H1 (cell line): ENCODE results near the gene ULBP3. TPM values are rescaled to one million over a fixed set of nuclear protein-coding genes. Genes with fewer than 3 reads are reported as not detected.

Experiments
- CTCF ChIA-PET: fragments of 300-600 bp; sonication (Branson Sonifier 250); formaldehyde crosslinking; loops from one replicate; lab custom pipeline; 2021; ENCODE audit not compliant: partially characterized antibody; lab: Charles Lee
- POLR2A ChIA-PET: fragments of 300-600 bp; sonication (Branson Sonifier 250); formaldehyde crosslinking; loops from one replicate; lab custom pipeline; 2021; ENCODE audit warnings: inconsistent platforms; ENCODE audit not compliant: partially characterized antibody; lab: Charles Lee
- DNase-seq, 2 experiments: peaks; one replicate each; pipeline versions ENCODE4 v3.0.0 to v3.0.0-alpha.2; 2010 to 2022; ENCODE audit warnings: low spot score in 2 of 2, low read depth in 1 of 2, mixed read lengths in 1 of 2
- FAIRE-seq: peaks from 2 replicates; lab custom pipeline; 2011; peaks lifted over from hg19 to GRCh38; lab: Jason Lieb, UNC
- H2AFZ ChIP-seq: 2 replicates; pipeline ENCODE4 v1.8.1; 2012; ENCODE audit warnings: low read length, inconsistent platforms
- H2AK5ac ChIP-seq: 2 replicates; pipeline ENCODE4 v1.6.1; 2013; ENCODE audit warnings: low read depth, low read length
- H2BK120ac ChIP-seq: replicated peaks from 2 replicates; pipeline ENCODE3; 2013; ENCODE audit warnings: low read depth, low read length, inconsistent platforms
- H2BK12ac ChIP-seq: 2 replicates; pipeline ENCODE4 v1.6.1; 2013; ENCODE audit warnings: low read depth, low read length
- H2BK15ac ChIP-seq: 2 replicates; pipeline ENCODE4 v1.6.1; 2013; ENCODE audit warnings: low read length
- H2BK20ac ChIP-seq: 2 replicates; pipeline ENCODE4 v1.6.1; 2013; ENCODE audit warnings: low read length
- H2BK5ac ChIP-seq: 2 replicates; pipeline ENCODE4 v1.6.1; 2013; ENCODE audit warnings: low read depth, low read length
- H3K14ac ChIP-seq: 2 replicates; pipeline ENCODE4 v1.6.1; 2013; ENCODE audit warnings: inconsistent platforms; ENCODE audit not compliant: insufficient read length
- H3K18ac ChIP-seq: 2 replicates; pipeline ENCODE4 v1.6.1; 2013; ENCODE audit warnings: low read length; ENCODE audit errors: extremely low read depth
- H3K23ac ChIP-seq: 2 replicates; pipeline ENCODE4 v1.6.1; 2013; ENCODE audit warnings: inconsistent platforms; ENCODE audit not compliant: insufficient read length
- H3K23me2 ChIP-seq: 2 replicates; pipeline ENCODE4 v1.6.1; 2013; ENCODE audit warnings: low read depth, low read length
- H3K27ac ChIP-seq: 2 replicates; pipeline ENCODE4 v1.6.1; 2011; ENCODE audit warnings: low read depth, low read length, inconsistent platforms
- H3K27me3 ChIP-seq, 4 experiments: replicated peaks in 1 of 4; 1 replicate in 1 of 4; 2 replicates in 3 of 4; pipeline versions ENCODE4 v1.6.1 to v1.8.1; 2011 to 2013; ENCODE audit warnings: low read length in 3 of 4, mild to moderate bottlenecking in 3 of 4, inconsistent platforms in 2 of 4, mixed read lengths in 2 of 4, moderate library complexity in 1 of 4; ENCODE audit not compliant: control insufficient read depth in 3 of 4, insufficient read depth in 3 of 4; ENCODE audit errors: extremely low read depth in 1 of 4
- H3K36me3 ChIP-seq, 4 experiments: 2 replicates each; pipeline versions ENCODE4 v1.6.1 to v1.8.1; 2011 to 2013; ENCODE audit warnings: mild to moderate bottlenecking in 4 of 4, low read length in 3 of 4, moderate library complexity in 2 of 4, control low read depth in 1 of 4, inconsistent platforms in 1 of 4; ENCODE audit not compliant: insufficient read depth in 4 of 4, control insufficient read depth in 2 of 4
- H3K4ac ChIP-seq: replicated peaks from 2 replicates; pipeline ENCODE3; 2013; ENCODE audit warnings: low read length, low read depth, mixed read lengths, inconsistent platforms; ENCODE audit not compliant: insufficient read length
- H3K4me1 ChIP-seq, 4 experiments: replicated peaks in 1 of 4; 1 replicate in 1 of 4; 2 replicates in 3 of 4; pipeline versions ENCODE4 v1.6.1 to v1.8.1; 2011 to 2013; ENCODE audit warnings: low read length in 3 of 4, inconsistent platforms in 2 of 4, mixed read lengths in 1 of 4; ENCODE audit not compliant: insufficient read depth in 4 of 4, control insufficient read depth in 3 of 4
- H3K4me2 ChIP-seq, 2 experiments: 2 replicates each; pipeline versions ENCODE4 v1.6.1 to v1.8.1; 2011 to 2013; ENCODE audit warnings: low read depth in 2 of 2, low read length in 2 of 2, control low read depth in 1 of 2, inconsistent platforms in 1 of 2, mild to moderate bottlenecking in 1 of 2; ENCODE audit not compliant: insufficient read depth in 1 of 2
- H3K4me3 ChIP-seq, 4 experiments: fragments of 200-600, 300-600 bp in 1 of 4; sonication (generic), shearing (Covaris generic), sonication (Bioruptor Twin) in 1 of 4; 2 replicates each; pipeline versions ENCODE4 v1.5.1 to v1.8.1; 2011 to 2016; ENCODE audit warnings: low read length in 4 of 4, low read depth in 3 of 4, control low read depth in 2 of 4, inconsistent platforms in 2 of 4, mild to moderate bottlenecking in 2 of 4, mixed read lengths in 1 of 4, moderate library complexity in 1 of 4; ENCODE audit not compliant: insufficient read depth in 2 of 4; ENCODE audit errors: extremely low read depth in 1 of 4
- H3K56ac ChIP-seq: replicated peaks from 2 replicates; pipeline ENCODE3; 2013; ENCODE audit warnings: low read depth, mild to moderate bottlenecking, mixed read lengths, low read length, inconsistent platforms; ENCODE audit not compliant: insufficient read length
- H3K79me1 ChIP-seq: 2 replicates; pipeline ENCODE4 v1.6.1; 2013; ENCODE audit warnings: low read depth, low read length, control low read depth
- H3K79me2 ChIP-seq, 2 experiments: 2 replicates each; pipeline versions ENCODE4 v1.6.1 to v1.8.1; 2012 to 2013; ENCODE audit warnings: low read length in 2 of 2, mild to moderate bottlenecking in 2 of 2, inconsistent platforms in 1 of 2; ENCODE audit not compliant: insufficient read depth in 2 of 2, control insufficient read depth in 1 of 2
- H3K9ac ChIP-seq, 4 experiments: replicated peaks in 1 of 4; 1 replicate in 1 of 4; 2 replicates in 3 of 4; pipeline versions ENCODE4 v1.6.1 to v1.8.1; 2011 to 2013; ENCODE audit warnings: low read depth in 3 of 4, low read length in 3 of 4, control low read depth in 2 of 4, mild to moderate bottlenecking in 2 of 4, moderate library complexity in 2 of 4, inconsistent platforms in 1 of 4; ENCODE audit errors: extremely low read depth in 1 of 4
- H3K9me3 ChIP-seq, 2 experiments: 2 replicates each; pipeline versions ENCODE4 v1.6.1 to v1.8.1; 2012 to 2013; ENCODE audit warnings: mild to moderate bottlenecking in 2 of 2, moderate library complexity in 2 of 2, control low read depth in 1 of 2, inconsistent platforms in 1 of 2, low read depth in 1 of 2, low read length in 1 of 2, mixed read lengths in 1 of 2; ENCODE audit not compliant: insufficient read depth in 2 of 2
- H4K20me1 ChIP-seq, 2 experiments: replicated peaks in 1 of 2; 2 replicates each; pipeline versions ENCODE3 to v1.8.1; 2011 to 2013; ENCODE audit warnings: inconsistent platforms in 2 of 2, low read length in 2 of 2, mild to moderate bottlenecking in 1 of 2; ENCODE audit not compliant: insufficient read depth in 2 of 2, control insufficient read depth in 1 of 2
- H4K5ac ChIP-seq: 2 replicates; pipeline ENCODE4 v1.6.1; 2013; ENCODE audit warnings: low read length, low read depth, mixed read lengths, inconsistent platforms; ENCODE audit not compliant: insufficient read length
- H4K8ac ChIP-seq: 2 replicates; pipeline ENCODE4 v1.8.0; 2013; ENCODE audit warnings: mild to moderate bottlenecking, moderate library complexity, low read length, inconsistent platforms; ENCODE audit not compliant: insufficient read depth; ENCODE audit errors: extremely low read depth
- H4K91ac ChIP-seq: replicated peaks from 2 replicates; pipeline ENCODE3; 2013; ENCODE audit warnings: low read length, mixed read lengths, inconsistent platforms; ENCODE audit not compliant: insufficient read length
- BCL11A ChIP-seq, 2 experiments: IDR thresholded peaks; one replicate each; pipeline ENCODE4 v1.6.1; 2011; ENCODE audit warnings: low read depth in 2 of 2, low read length in 2 of 2, mild to moderate bottlenecking in 2 of 2
- CBX8 ChIP-seq: fragments of 300-800, 300-1000 bp; sonication (generic); IDR thresholded peaks from 2 replicates; pipeline ENCODE4 v1.7.1; 2016; ENCODE audit warnings: low read depth, low read length, borderline replicate concordance
- EP300 ChIP-seq, 2 experiments: IDR thresholded peaks; 1 replicate in 1 of 2; 2 replicates in 1 of 2; pipeline ENCODE4 v1.6.1; 2011 to 2012; ENCODE audit warnings: low read depth in 2 of 2, low read length in 2 of 2, mild to moderate bottlenecking in 2 of 2, borderline replicate concordance in 1 of 2, inconsistent platforms in 1 of 2, moderate library complexity in 1 of 2
- GTF2F1 ChIP-seq: IDR thresholded peaks from 2 replicates; pipeline ENCODE4 v1.6.1; 2012; ENCODE audit warnings: low read depth, low read length, improper control_type of control experiment, borderline replicate concordance
- HDAC6 ChIP-seq: IDR thresholded peaks from one replicate; pipeline ENCODE4 v1.7.1; 2012; ENCODE audit warnings: low read depth, mild to moderate bottlenecking, inconsistent platforms, low read length, moderate library complexity
- POLR2A ChIP-seq, 2 experiments: IDR thresholded peaks; 1 replicate in 1 of 2; 2 replicates in 1 of 2; pipeline ENCODE4 v1.6.1; 2011; ENCODE audit warnings: low read depth in 2 of 2, low read length in 2 of 2, mild to moderate bottlenecking in 2 of 2; ENCODE audit errors: control extremely low read depth in 1 of 2
- RNF2 ChIP-seq: fragments of 200-900, 300-1000 bp; sonication (generic); IDR thresholded peaks from 2 replicates; pipeline ENCODE4 v1.7.1; 2016; ENCODE audit warnings: borderline replicate concordance, low read depth, mild to moderate bottlenecking, antibody characterized with exemption, low read length; ENCODE audit not compliant: poor library complexity, severe bottlenecking; ENCODE audit errors: missing control alignments
- SAP30 ChIP-seq: fragments of 300-600 bp; sonication (generic); IDR thresholded peaks from 2 replicates; pipeline ENCODE4 v1.7.1; 2012; ENCODE audit warnings: low read length, moderate library complexity, mild to moderate bottlenecking, inconsistent platforms; ENCODE audit not compliant: insufficient read depth, insufficient replicate concordance
- SP1 ChIP-seq: IDR thresholded peaks from 2 replicates; pipeline ENCODE4 v1.6.1; 2011; ENCODE audit warnings: low read depth, low read length
- SRF ChIP-seq: IDR thresholded peaks from 2 replicates; pipeline ENCODE4 v1.6.1; 2011; ENCODE audit warnings: mild to moderate bottlenecking, low read depth, low read length, moderate library complexity
- TAF7 ChIP-seq: optimal IDR thresholded peaks from 2 replicates; pipeline ENCODE3; 2011; ENCODE audit warnings: low read depth, mild to moderate bottlenecking, inconsistent platforms, low read length, moderate library complexity, borderline replicate concordance
- WGBS, 2 experiments: shearing (Covaris generic) in 1 of 2; methylation state at CpG; one replicate each; pipeline versions ENCODE4 v1.1.6 to v1.1.7; 2013 to 2015; ENCODE audit warnings: low lambda C conversion rate in 2 of 2, mixed read lengths in 2 of 2, inconsistent platforms in 1 of 2, low coverage in 1 of 2, missing lambda C conversion rate in 1 of 2; ENCODE audit not compliant: insufficient replicate concordance in 2 of 2, insufficient coverage in 1 of 2, insufficient read length in 1 of 2; ENCODE audit errors: extremely low coverage in 1 of 2, missing lambda C conversion rate in 1 of 2; 5-methylcytosine and 5-hydroxymethylcytosine counted together
- polyA plus RNA-seq, 7 experiments: library from polyadenylated mRNA; depleted of rRNA in 3 of 7; stranded (reverse) in 5 of 7; unstranded in 2 of 7; fragments of >200 nt in 5 of 7; fragments of 200-250 nt in 2 of 7; gene quantifications; 1 replicate in 5 of 7; 2 replicates in 1 of 7; 4 replicates in 1 of 7; pipeline versions ENCODE4 v1.2.1 to v1.2.3, GENCODE V29; 2011 to 2013; ENCODE audit warnings: missing spikeins in 2 of 7, mixed read lengths in 2 of 7
- total RNA-seq: library from RNA; stranded (reverse); fragmentation: NEBNext Ultra II Directional; extraction: Animal tissue kit (Norgen Biotek cat#: 25700); gene quantifications from 2 replicates; pipeline ENCODE4 v1.2.1, GENCODE V29; 2021
- TF ChIP-seq, protein P1 (sequence below): IDR thresholded peaks from 2 replicates; pipeline ENCODE4 v1.6.1; 2012; ENCODE audit warnings: low read length, inconsistent platforms

Gene ULBP3
- total and polyA plus RNA-seq, 2 of the 8 experiments (the other 6 are each of a cell fraction or from before 2014, with no cell fraction given), result 1.9 to 4.2 TPM

DNA sequence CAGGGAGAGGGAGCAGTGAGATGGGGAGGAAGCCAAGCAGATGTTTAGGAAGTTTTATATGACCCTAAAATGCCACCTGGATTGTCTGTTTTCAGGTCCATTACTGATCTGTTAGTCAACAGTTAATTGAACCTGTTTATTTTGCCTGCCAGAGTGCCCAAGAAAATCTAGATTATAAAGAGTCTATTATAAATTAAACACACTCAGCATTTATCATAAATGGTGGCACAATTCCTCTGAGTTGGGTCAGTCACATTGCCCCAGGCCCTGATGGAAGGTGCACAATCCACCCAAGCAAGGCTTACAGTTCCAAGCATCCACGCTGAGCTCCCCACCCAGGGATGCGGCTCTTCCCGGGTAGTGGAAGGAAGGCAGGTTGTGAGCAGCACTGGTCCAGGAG is 21.4 kb upstream of the ULBP3 start:
- Histone ChIP-seq H2BK120ac (no peak overlapping the region), H4K91ac (no peak overlapping the region), H4K8ac (no peak overlapping the region), H3K14ac (no peak overlapping the region), H3K36me3 (no peaks in the 10 kb centered on the region), H3K23ac (no peak overlapping the region), H3K4me2 (no peak overlapping the region), H3K9me3 (no peaks in the 10 kb centered on the region), H2BK20ac (no peak overlapping the region), H3K27me3 (no peaks in the 10 kb centered on the region; a peak in 1 of 7 replicates), H3K4ac (no peak overlapping the region), H2AK5ac (no peak overlapping the region), H2BK12ac (no peak overlapping the region), H3K4me1 (peaks cover 0 to 3% (median 0%) of the 10 kb centered on the region in 4 experiments; a peak in 1 of 7 replicates), H3K56ac (no peak overlapping the region), H3K23me2 (no peaks in the 10 kb centered on the region), H3K9ac (no peak overlapping the region), H2BK5ac (no peak overlapping the region), H2BK15ac (no peak overlapping the region; the same call in 1 of the 2 replicates), H4K20me1 (no peaks in the 10 kb centered on the region), H3K4me3 (no peak overlapping the region), H2AFZ (no peak overlapping the region), H3K18ac (no peak overlapping the region), H4K5ac (no peak overlapping the region), H3K79me2 (no peaks in the 10 kb centered on the region), H3K27ac (no peak overlapping the region), H3K79me1 (no peaks in the 10 kb centered on the region)
- WGBS, 2 experiments, result 96% methylated on average over 3 of the region's 3 CpGs; no CpG with 5 or more reads in 1 of the 2 experiments
- ChIA-PET POLR2A (no interaction called here), CTCF (interaction anchor here (1.6 to 2.8 kb wide), 2 partner anchors 10 to 19 kb away, joined by 4 to 24 read pairs; no protein-coding TSS in a partner anchor)
- FAIRE-seq (no peak), DNase-seq (no peak)
- TF ChIP-seq GTF2F1, result no peak
- TF ChIP-seq HDAC6, result no peak
- TF ChIP-seq, protein P1, sequence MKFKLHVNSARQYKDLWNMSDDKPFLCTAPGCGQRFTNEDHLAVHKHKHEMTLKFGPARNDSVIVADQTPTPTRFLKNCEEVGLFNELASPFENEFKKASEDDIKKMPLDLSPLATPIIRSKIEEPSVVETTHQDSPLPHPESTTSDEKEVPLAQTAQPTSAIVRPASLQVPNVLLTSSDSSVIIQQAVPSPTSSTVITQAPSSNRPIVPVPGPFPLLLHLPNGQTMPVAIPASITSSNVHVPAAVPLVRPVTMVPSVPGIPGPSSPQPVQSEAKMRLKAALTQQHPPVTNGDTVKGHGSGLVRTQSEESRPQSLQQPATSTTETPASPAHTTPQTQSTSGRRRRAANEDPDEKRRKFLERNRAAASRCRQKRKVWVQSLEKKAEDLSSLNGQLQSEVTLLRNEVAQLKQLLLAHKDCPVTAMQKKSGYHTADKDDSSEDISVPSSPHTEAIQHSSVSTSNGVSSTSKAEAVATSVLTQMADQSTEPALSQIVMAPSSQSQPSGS, result no peak
- no peak for TF ChIP-seq BCL11A (IDR thresholded peaks at IDR 0.05; ENCODE audit: low read depth in 2 of 2, low read length in 2 of 2)
- TF ChIP-seq SAP30, result no peak
- no peak for TF ChIP-seq EP300 (IDR thresholded peaks at IDR 0.05; ENCODE audit: borderline replicate concordance in 1 of 2, low read depth in 2 of 2, low read length in 2 of 2)
- TF ChIP-seq CBX8, result no peak
- no peak for TF ChIP-seq TAF7
- no peak for TF ChIP-seq SP1
- no peak for TF ChIP-seq RNF2
- TF ChIP-seq SRF, result no peak
- TF ChIP-seq POLR2A (IDR thresholded peaks at IDR 0.05; ENCODE audit: control extremely low read depth in 1 of 2, low read depth in 2 of 2, low read length in 2 of 2), result no peak
